B cell (primary cell): Measurements from ENCODE around the gene SPATA12. TPM values are rescaled to one million over a fixed set of nuclear protein-coding genes. Genes with fewer than 3 reads are reported as not detected.

Experiments
- ATAC-seq: fragments of 200-7000 bp; cut with Tn5 transposase; one replicate; pipeline ENCODE4 v1.10.0; 2021; ENCODE audit warnings: low read depth, mild to moderate bottlenecking, moderate number of reproducible peaks, moderate library complexity
- CTCF ChIA-PET: fragments of 350-600 bp; sonication (Branson Sonifier 250); formaldehyde crosslinking; loops from one replicate; lab custom pipeline; 2021; ENCODE audit warnings: antibody characterized with exemption, inconsistent platforms; lab: Charles Lee
- POLR2A ChIA-PET: fragments of 350-600 bp; sonication (Branson Sonifier 250); formaldehyde crosslinking; loops from one replicate; lab custom pipeline; 2021; ENCODE audit warnings: antibody characterized with exemption; lab: Charles Lee
- DNase-seq: peaks from one replicate; pipeline ENCODE4 v3.0.0; 2013
- H2AFZ ChIP-seq: 2 replicates; pipeline ENCODE4 v1.6.1; 2012; ENCODE audit warnings: mild to moderate bottlenecking, low read depth, low read length; ENCODE audit not compliant: insufficient read depth, poor library complexity, severe bottlenecking
- H3K27ac ChIP-seq, 2 donors: 1 replicate in 1 of 2; 2 replicates in 1 of 2; pipeline ENCODE4 v1.5.1; 2012 to 2013; ENCODE audit warnings: low read length in 2 of 2, mild to moderate bottlenecking in 2 of 2, moderate library complexity in 1 of 2
- H3K27me3 ChIP-seq, 4 experiments: fragments of 200-600 bp in 1 of 4; sonication (generic) in 1 of 4; replicated peaks in 1 of 4; 1 replicate in 2 of 4; 2 replicates in 2 of 4; pipeline versions ENCODE4 v1.6.1 to v1.7.0; 2013 to 2016; ENCODE audit warnings: low read length in 3 of 4, mild to moderate bottlenecking in 2 of 4, mixed read lengths in 1 of 4, moderate library complexity in 1 of 4; ENCODE audit not compliant: insufficient read depth in 4 of 4, control insufficient read depth in 3 of 4; ENCODE audit errors: control extremely low read depth in 1 of 4
- H3K36me3 ChIP-seq, 2 experiments: replicated peaks in 1 of 2; 1 replicate in 1 of 2; 2 replicates in 1 of 2; pipeline versions ENCODE4 v1.6.1 to v1.7.1; 2013; ENCODE audit warnings: low read length in 1 of 2; ENCODE audit not compliant: insufficient read depth in 2 of 2, control insufficient read depth in 1 of 2; ENCODE audit errors: control extremely low read depth in 1 of 2, extremely low read depth in 1 of 2
- H3K4me1 ChIP-seq, 2 donors: fragments of 200-600 bp in 1 of 2; sonication (generic) in 1 of 2; 1 replicate in 1 of 2; 2 replicates in 1 of 2; pipeline versions ENCODE4 v1.5.1 to v1.6.1; 2013 to 2017; ENCODE audit warnings: low read length in 2 of 2; ENCODE audit not compliant: control insufficient read depth in 2 of 2, insufficient read depth in 2 of 2
- H3K4me2 ChIP-seq: replicated peaks from 2 replicates; pipeline ENCODE3; 2012; ENCODE audit warnings: mild to moderate bottlenecking, low read depth, low read length; ENCODE audit not compliant: poor library complexity, severe bottlenecking
- H3K4me3 ChIP-seq, 5 experiments: fragments of 200-600 bp in 1 of 5; sonication (generic) in 1 of 5; 1 replicate in 3 of 5; 2 replicates in 2 of 5; pipeline versions ENCODE4 v1.5.1 to v1.7.0; 2011 to 2016; ENCODE audit warnings: low read length in 4 of 5, mild to moderate bottlenecking in 4 of 5, low read depth in 2 of 5, control low read depth in 1 of 5, moderate library complexity in 1 of 5; ENCODE audit not compliant: insufficient read depth in 1 of 5; ENCODE audit errors: control extremely low read depth in 1 of 5, extremely low read depth in 1 of 5
- H3K79me2 ChIP-seq: fragments of 200-600 bp; sonication (generic); one replicate; pipeline ENCODE4 v1.6.0; 2016; ENCODE audit warnings: low read length; ENCODE audit not compliant: control insufficient read depth, insufficient read depth
- H3K9ac ChIP-seq: fragments of 200-600 bp; sonication (generic); 2 replicates; pipeline ENCODE4 v1.6.1; 2017; ENCODE audit warnings: mild to moderate bottlenecking, low read length, moderate library complexity
- H3K9me3 ChIP-seq, 3 donors: one replicate each; pipeline versions ENCODE4 v1.6.1 to v1.7.1; 2013; ENCODE audit warnings: low read length in 2 of 3; ENCODE audit not compliant: control insufficient read depth in 2 of 3, insufficient read depth in 1 of 3; ENCODE audit errors: control extremely low read depth in 1 of 3
- H4K20me1 ChIP-seq: 2 replicates; pipeline ENCODE4 v1.6.0; 2012; ENCODE audit warnings: mild to moderate bottlenecking, low read length; ENCODE audit not compliant: insufficient read depth, control insufficient read depth, poor library complexity, severe bottlenecking
- H3K27ac Mint-ChIP-seq: one replicate; pipeline ENCODE4 v1.8.0; 2021; ENCODE audit warnings: mixed read lengths
- H3K27me3 Mint-ChIP-seq: one replicate; pipeline ENCODE4 v1.8.0; 2021; ENCODE audit warnings: mixed read lengths
- H3K4me1 Mint-ChIP-seq: one replicate; pipeline ENCODE4 v1.8.0; 2021; ENCODE audit warnings: mixed read lengths
- H3K4me3 Mint-ChIP-seq: one replicate; pipeline ENCODE4 v1.8.0; 2021; ENCODE audit warnings: mixed read lengths
- H3K9me3 Mint-ChIP-seq: one replicate; pipeline ENCODE4 v1.8.0; 2022; ENCODE audit warnings: mixed read lengths; ENCODE audit not compliant: insufficient read depth
- CTCF ChIP-seq: fragments of 200-600 bp; IDR thresholded peaks from one replicate; pipeline ENCODE4 v1.8.0; 2022; ENCODE audit warnings: antibody characterized with exemption, mild to moderate bottlenecking
- EZH2 ChIP-seq: IDR thresholded peaks from 2 replicates; pipeline ENCODE4 v1.6.1; 2012; ENCODE audit warnings: borderline replicate concordance, low read depth, mild to moderate bottlenecking, moderate library complexity, low read length; ENCODE audit not compliant: insufficient read depth, poor library complexity, severe bottlenecking
- whole genome bisulfite sequencing: methylation state at CpG from one replicate; pipeline ENCODE4 v1.1.5; 2013; ENCODE audit warnings: missing lambda C conversion rate; ENCODE audit not compliant: insufficient coverage; 5-methylcytosine and 5-hydroxymethylcytosine counted together
- intact Hi-C: fragments of 100-400 bp; cut with micrococcal nuclease; formaldehyde crosslinking; loops from one replicate; pipeline ENCODE4 v1.10.0; 2022
- polyA plus RNA-seq: library from polyadenylated mRNA; depleted of rRNA; stranded (reverse); fragments of >200 nt; gene quantifications from 2 replicates; pipeline ENCODE4 v1.2.3, GENCODE V29; 2012
- total RNA-seq, 2 donors: library from RNA; stranded (reverse); fragments of 120-200 nt in 1 of 2; gene quantifications; 1 replicate in 1 of 2; 2 replicates in 1 of 2; pipeline versions ENCODE4 v1.2.3 to v1.2.4, GENCODE V29; 2013 to 2022

Gene SPATA12
- total and polyA plus RNA-seq, 2 donors (not counting 1 experiment from before 2014, with no cell fraction given) = not detected

GRCh38 chr3:57048728-57049127 lies 11.7 kb upstream of the SPATA12 start:
- intact Hi-C loops = no loop called here
- Histone ChIP-seq H2AFZ (no peak overlapping the region), H4K20me1 (no peaks in the 10 kb centered on the region), H3K79me2 (no peaks in the 10 kb centered on the region), H3K9ac (no peak overlapping the region), H3K36me3 (no peaks in the 10 kb centered on the region), H3K9me3 (no peaks in the 10 kb centered on the region), H3K27me3 (no peaks in the 10 kb centered on the region), H3K4me2 (no peak overlapping the region), H3K27ac (no peak overlapping the region), H3K4me1 (no peaks in the 10 kb centered on the region), H3K4me3 (no peak overlapping the region)
- TF ChIP-seq EZH2 (no peak), CTCF (no peak)
- H3K9me3 Mint-ChIP-seq = no peaks in the 10 kb centered on the region
- H3K4me3 Mint-ChIP-seq = no peak overlapping the region
- H3K27ac Mint-ChIP-seq = no peak overlapping the region
- DNase-seq (no peak), ATAC-seq (no peak)
- peaks cover 25% of the 10 kb centered on the region for H3K27me3 Mint-ChIP-seq
- CTCF ChIA-PET = interaction anchor here (1.0 kb wide), 1 partner anchor 51 kb away, joined by 3 read pairs; no protein-coding TSS in a partner anchor
- POLR2A ChIA-PET = no interaction called here
- peaks cover 7% of the 10 kb centered on the region for H3K4me1 Mint-ChIP-seq
- 52% methylated on average over 4 of the region's 4 CpGs for WGBS

GRCh38 chr3:57052662-57053061 lies 7.8 kb upstream of the SPATA12 start:
- CTCF ChIA-PET = no interaction called here
- Histone ChIP-seq H3K27me3 (peaks cover 0 to 3% (median 0%) of the 10 kb centered on the region in 4 experiments), H3K4me1 (no peaks in the 10 kb centered on the region), H3K9ac (no peak overlapping the region), H3K27ac (no peak overlapping the region), H3K9me3 (no peaks in the 10 kb centered on the region), H3K79me2 (no peaks in the 10 kb centered on the region), H3K36me3 (no peaks in the 10 kb centered on the region), H3K4me3 (no peak overlapping the region), H3K4me2 (no peak overlapping the region), H4K20me1 (no peaks in the 10 kb centered on the region), H2AFZ (no peak overlapping the region)
- ATAC-seq (no peak), DNase-seq (no peak)
- Mint-ChIP-seq H3K4me1 (peaks cover 7% of the 10 kb centered on the region), H3K27ac (no peak overlapping the region), H3K27me3 (peaks cover 36% of the 10 kb centered on the region), H3K4me3 (no peak overlapping the region), H3K9me3 (no peaks in the 10 kb centered on the region)
- TF ChIP-seq EZH2 = no peak
- TF ChIP-seq CTCF = no peak
- POLR2A ChIA-PET = no interaction called here
- 100% methylated on average over 5 of the region's 5 CpGs for WGBS
- intact Hi-C loops = no loop called here
